ENCODE measurements around the gene IRF2BP2. TPM values are rescaled to one million over a fixed set of nuclear protein-coding genes. Genes with fewer than 3 reads are reported as not detected.

The IRF2BP2 gene
- total and polyA plus RNA-seq, 3 donors from 2014 or later: 82.0 to 100 (median 96.6) TPM

DNA sequence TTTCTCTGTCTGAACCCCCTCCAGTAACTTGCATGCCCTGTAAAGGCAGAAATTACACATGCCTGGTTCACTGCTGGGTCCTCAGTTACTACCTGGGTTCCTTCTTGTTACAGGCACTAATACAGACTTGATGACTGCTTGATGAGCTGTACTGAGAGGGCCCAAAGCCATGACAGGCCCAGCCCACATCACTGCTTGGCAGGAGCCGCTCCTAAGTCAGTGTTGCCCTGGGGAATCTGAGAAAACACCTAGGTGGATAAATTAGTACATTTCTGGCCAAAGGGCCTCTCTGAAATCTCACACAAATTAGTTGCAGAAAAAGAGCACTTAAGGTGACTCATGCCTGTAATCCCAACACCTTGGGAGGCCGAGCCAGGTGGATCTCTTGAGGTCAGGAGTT lies 37.8 kb upstream of the IRF2BP2 start:
- TF ChIP-seq POLR2A (IDR thresholded peaks at IDR 0.05): no peak
- TF ChIP-seq, protein P1, sequence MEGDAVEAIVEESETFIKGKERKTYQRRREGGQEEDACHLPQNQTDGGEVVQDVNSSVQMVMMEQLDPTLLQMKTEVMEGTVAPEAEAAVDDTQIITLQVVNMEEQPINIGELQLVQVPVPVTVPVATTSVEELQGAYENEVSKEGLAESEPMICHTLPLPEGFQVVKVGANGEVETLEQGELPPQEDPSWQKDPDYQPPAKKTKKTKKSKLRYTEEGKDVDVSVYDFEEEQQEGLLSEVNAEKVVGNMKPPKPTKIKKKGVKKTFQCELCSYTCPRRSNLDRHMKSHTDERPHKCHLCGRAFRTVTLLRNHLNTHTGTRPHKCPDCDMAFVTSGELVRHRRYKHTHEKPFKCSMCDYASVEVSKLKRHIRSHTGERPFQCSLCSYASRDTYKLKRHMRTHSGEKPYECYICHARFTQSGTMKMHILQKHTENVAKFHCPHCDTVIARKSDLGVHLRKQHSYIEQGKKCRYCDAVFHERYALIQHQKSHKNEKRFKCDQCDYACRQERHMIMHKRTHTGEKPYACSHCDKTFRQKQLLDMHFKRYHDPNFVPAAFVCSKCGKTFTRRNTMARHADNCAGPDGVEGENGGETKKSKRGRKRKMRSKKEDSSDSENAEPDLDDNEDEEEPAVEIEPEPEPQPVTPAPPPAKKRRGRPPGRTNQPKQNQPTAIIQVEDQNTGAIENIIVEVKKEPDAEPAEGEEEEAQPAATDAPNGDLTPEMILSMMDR (IDR thresholded peaks at IDR 0.05): no peak
- Histone ChIP-seq H3K27me3 (no peaks in the 10 kb centered on the region), H3K4me1 (no peaks in the 10 kb centered on the region), H3K27ac (no peak overlapping the region), H3K9me3 (no peaks in the 10 kb centered on the region), H3K4me3 (no peak overlapping the region), H3K36me3 (ENCODE audit: low read depth, missing control alignments) (no peaks in the 10 kb centered on the region)
- intact Hi-C loops (cut with DNase I; ENCODE audit: low total_unique reads): no loop called here
- no peak for DNase-seq
- 91 to 100% methylated on average over 2 of the region's 2 CpGs for WGBS, 2 donors

DNA sequence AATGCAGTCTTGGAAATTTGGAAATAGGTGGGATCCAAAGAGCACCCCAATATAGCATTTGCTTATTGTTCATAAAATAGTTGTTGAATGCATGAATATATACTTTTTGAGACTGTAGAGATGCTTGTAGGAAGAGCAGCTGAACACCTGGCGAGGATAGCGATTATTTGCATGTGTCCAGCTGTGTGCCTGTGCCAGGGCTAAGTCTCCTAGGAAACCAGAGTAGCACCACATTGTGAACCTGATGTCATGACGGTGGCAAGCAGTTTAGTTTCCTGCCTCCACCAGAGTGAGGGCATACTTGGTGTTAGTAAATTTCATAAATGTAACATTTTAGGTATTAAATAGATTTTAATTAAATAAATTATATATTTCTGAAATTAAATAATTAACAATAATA lies 37.3 kb upstream of the IRF2BP2 start:
- Histone ChIP-seq H3K4me3 (no peak overlapping the region), H3K4me1 (no peaks in the 10 kb centered on the region), H3K36me3 (ENCODE audit: low read depth, missing control alignments) (no peaks in the 10 kb centered on the region), H3K27ac (no peak overlapping the region), H3K27me3 (no peaks in the 10 kb centered on the region), H3K9me3 (no peaks in the 10 kb centered on the region)
- WGBS, 2 donors: 89 to 93% methylated on average over 3 of the region's 3 CpGs
- TF ChIP-seq POLR2A (IDR thresholded peaks at IDR 0.05): no peak
- TF ChIP-seq, protein P1 (IDR thresholded peaks at IDR 0.05): no peak
- intact Hi-C loops (cut with DNase I; ENCODE audit: low total_unique reads): no loop called here
- no peak for DNase-seq

DNA sequence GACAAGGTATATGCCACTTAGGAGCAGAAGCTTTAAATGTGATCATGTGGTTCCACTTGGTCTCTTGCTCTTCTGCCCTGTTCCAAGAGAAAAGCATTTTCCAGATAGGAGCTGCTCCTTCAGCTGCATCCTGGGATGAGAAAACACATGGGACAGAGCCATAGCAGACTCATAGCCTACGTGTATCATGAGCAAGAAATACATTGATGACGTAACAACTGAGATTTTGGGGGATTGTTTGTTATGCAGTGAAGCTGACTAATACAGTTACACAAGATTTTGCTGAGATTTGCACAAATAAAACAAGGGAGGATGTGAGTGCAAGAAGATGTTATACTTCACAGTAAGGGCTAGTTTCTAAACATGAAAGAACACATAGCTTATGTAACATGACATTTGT lies 36.0 kb upstream of the IRF2BP2 start:
- Histone ChIP-seq H3K27me3 (no peaks in the 10 kb centered on the region), H3K4me3 (no peak overlapping the region), H3K9me3 (no peaks in the 10 kb centered on the region), H3K36me3 (ENCODE audit: low read depth, missing control alignments) (no peaks in the 10 kb centered on the region), H3K27ac (no peak overlapping the region), H3K4me1 (no peaks in the 10 kb centered on the region)
- DNase-seq: no peak
- intact Hi-C loops (cut with DNase I; ENCODE audit: low total_unique reads): no loop called here
- TF ChIP-seq, protein P1 (IDR thresholded peaks at IDR 0.05): no peak
- no peak for TF ChIP-seq POLR2A (IDR thresholded peaks at IDR 0.05)
- WGBS, 2 donors: 87 to 93% methylated on average over 2 of the region's 2 CpGs

DNA sequence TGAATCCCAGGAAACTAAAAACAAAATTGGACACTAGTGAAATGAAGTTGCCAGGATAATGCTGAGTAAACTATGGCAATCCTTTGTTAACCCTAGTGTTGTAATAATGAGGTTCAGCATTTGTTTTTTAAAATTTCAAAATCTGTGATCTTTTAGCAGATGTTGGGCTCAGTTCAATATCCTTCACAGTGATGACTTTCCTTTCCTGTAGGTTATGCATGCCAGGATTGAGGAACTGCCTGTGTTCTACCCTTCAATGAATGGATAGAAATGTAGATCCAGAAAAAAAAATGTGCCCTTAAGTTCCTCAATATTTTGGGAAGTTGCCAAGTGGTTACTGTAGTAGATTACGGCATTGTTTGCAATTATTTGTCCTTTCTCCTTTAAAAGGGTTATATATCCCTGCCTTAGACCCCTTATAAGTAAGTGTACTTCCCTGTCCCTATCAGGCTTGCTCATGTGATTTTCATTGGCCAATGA lies 35.5 kb upstream of the IRF2BP2 start:
- no peak for DNase-seq
- H3K27ac ChIP-seq: no peak overlapping the region
- no peaks in the 10 kb centered on the region for H3K36me3 ChIP-seq (ENCODE audit: low read depth, missing control alignments)
- H3K9me3 ChIP-seq: no peaks in the 10 kb centered on the region
- no peaks in the 10 kb centered on the region for H3K27me3 ChIP-seq
- 70 to 90% methylated on average over 1 of the region's 1 CpG for WGBS, 2 donors
- H3K4me3 ChIP-seq: no peak overlapping the region
- TF ChIP-seq, protein P1 (IDR thresholded peaks at IDR 0.05): no peak
- no peak for TF ChIP-seq POLR2A (IDR thresholded peaks at IDR 0.05)
- intact Hi-C loops (cut with DNase I; ENCODE audit: low total_unique reads): no loop called here
- H3K4me1 ChIP-seq: no peaks in the 10 kb centered on the region

DNA sequence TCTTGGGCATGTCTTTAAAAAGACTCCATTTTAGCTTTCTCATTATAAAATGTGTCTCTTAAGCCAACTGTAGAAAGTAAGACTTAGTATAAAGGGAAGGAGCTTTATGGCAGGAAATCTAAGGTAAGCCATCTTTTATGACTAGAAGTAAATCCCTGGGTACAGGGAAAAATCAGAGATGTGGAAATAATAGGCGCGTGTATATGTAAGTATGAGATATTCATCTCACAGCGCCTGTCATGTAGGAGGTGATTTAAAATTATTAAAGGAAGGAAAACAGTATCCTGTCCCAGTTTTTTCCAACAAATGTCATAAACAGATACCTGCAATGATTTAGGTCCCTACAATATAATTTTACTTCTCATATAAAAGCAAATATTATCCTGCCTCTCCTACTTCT lies 35.0 kb upstream of the IRF2BP2 start:
- Histone ChIP-seq H3K4me1 (no peaks in the 10 kb centered on the region), H3K36me3 (ENCODE audit: low read depth, missing control alignments) (no peaks in the 10 kb centered on the region), H3K4me3 (no peak overlapping the region), H3K27ac (no peak overlapping the region), H3K27me3 (no peaks in the 10 kb centered on the region), H3K9me3 (no peaks in the 10 kb centered on the region)
- 83 to 90% methylated on average over 3 of the region's 3 CpGs for WGBS, 2 donors
- TF ChIP-seq POLR2A (IDR thresholded peaks at IDR 0.05): no peak
- TF ChIP-seq, protein P1 (IDR thresholded peaks at IDR 0.05): no peak
- DNase-seq: no peak
- intact Hi-C loops (cut with DNase I; ENCODE audit: low total_unique reads): no loop called here

All from testis (tissue), 3 donors.